GM10266 (cell line): ENCODE measurements around the gene N4BP2.

Experiments
- DNase-seq: peaks from one replicate; pipeline ENCODE4 v3.0.0; 2012; ENCODE audit errors: extremely low spot score
- CTCF ChIP-seq: IDR thresholded peaks from 2 replicates; pipeline ENCODE4 v1.5.1; 2012; ENCODE audit warnings: mild to moderate bottlenecking, low read depth; ENCODE audit not compliant: control insufficient read depth, insufficient read depth; ENCODE audit errors: missing control alignments

Gene N4BP2

GRCh38 chr4:40196272-40196671 lies 139.6 kb downstream of the N4BP2 start:
- DNase-seq, result no peak
- TF ChIP-seq CTCF, result no peak

DNA sequence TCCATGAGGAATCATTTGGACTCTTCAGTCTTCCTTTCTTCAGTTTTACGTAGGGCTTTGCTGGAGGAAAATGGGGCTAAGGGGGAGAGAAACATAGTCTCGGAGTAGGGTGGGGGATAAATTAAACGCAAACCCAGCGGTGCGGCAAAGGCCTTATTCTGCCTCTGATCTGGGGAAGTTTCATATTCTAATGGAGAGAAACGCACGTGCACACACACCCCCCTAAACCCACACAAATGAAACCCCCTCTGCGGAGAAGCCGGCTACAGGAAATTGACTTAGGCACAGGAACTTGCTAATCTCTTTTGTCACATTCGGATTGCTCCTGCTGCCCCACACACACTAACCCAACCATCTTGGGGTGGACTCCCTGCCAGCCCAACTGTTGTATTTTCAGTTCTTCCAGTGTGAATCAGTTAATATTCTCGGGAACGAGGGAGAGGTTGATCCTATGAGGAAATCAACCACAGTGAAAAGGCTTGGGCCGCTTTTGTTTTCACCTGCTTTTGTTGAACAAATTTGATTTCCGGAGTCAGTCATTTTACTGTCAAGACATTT lies 140.2 kb downstream of the N4BP2 start, which contains the start of gene RHOH:
RHOH (plus strand) TSS at position 308 of the 558 bp plus-strand sequence. CDS start 46,356 bp downstream, outside the sequence.
- DNase-seq, result peak; percentile 37
- TF ChIP-seq CTCF, result no peak

GRCh38 chr4:40197879-40198689 lies 141.4 kb downstream of the N4BP2 start:
- no peak for DNase-seq
- TF ChIP-seq CTCF, result no peak

GRCh38 chr4:40199179-40199670 lies 142.6 kb downstream of the N4BP2 start:
- no peak for DNase-seq
- TF ChIP-seq CTCF, result no peak

DNA sequence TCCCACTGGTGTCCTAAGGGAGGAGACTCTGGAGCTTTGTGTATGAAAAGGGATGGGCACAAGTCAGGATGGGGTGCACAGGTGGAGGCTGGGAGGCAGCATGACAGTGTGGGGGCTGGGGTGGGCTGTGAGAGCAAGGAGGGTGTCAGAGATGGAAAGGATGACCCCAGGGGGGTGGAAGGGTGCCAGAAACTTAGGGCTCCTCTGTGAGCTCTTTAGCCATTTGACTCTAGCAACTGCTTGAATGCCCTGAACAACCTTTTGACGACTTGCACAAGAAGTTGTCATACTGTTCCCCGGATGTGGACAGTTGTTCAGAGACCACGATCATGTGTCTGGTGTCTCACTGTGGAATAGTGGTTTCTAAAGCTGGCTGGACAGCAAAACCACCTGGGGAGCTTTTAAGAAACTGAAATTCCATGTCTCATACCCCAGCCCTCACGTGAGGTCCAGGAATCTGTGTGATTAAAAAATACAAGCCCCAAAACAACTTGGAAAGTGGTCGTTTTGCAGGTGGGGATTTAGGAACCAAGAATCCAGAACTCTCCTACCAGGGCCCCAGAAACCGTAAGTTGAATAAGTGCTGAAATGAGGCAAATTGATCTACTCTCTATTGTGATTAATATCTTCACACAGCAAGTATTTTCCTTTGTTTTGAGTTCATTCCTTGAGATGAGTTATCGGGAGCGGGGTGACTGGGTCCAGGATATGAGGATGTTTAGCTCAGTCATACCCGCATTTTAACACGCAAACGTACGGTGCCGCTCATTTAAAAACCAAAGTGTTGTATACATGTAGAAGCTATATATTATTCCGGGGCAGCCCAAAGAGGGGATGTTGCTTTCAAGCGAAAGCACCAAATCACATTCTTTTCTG lies 143.6 kb downstream of the N4BP2 start:
- DNase-seq, result peak; percentile 36
- TF ChIP-seq CTCF, result no peak

DNA sequence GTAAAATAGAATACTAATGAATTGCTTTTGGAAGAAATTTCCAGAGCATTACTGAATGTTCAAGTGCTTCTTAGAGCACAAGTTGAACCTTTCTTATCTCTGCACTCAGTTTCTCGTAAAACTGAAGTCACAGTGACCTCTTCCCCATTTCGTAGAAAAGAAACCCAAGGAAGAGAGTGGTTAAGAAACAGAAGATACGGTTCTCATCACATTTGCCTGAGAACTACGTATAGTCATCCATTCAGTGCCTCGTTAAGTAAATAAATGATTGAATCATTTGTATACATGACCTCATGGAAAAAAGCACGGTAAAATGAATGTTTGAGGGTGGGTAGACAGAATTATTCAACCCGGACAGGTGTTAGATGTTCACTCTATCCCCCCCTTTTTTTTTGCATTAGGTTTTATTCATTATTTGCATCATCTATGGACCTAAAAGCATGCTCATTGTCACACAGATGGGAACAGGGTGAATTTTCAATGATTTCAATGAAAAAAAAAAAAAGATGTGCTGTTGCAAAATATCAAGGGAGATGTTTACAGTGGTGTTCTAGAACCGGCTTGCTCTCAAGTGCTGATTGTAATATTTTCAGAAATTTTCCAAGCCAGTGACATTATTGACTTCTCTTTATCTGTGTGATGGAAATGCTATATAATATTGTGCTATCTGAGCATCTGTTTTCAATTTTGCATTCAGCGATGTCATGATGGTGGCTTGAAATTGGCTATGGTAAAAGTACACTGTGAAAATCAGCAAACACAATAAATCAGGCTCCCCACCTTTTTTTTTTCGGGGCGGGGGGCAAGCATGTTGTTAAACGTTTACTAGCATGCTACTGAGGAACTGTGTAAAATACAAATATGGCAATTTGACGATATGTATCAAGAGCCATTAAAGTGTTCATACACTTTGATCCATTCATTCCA lies 144.5 kb downstream of the N4BP2 start:
- TF ChIP-seq CTCF, result no peak
- no peak for DNase-seq
